Small intestine (tissue), 7 donors: ENCODE data around the gene NALCN. TPM values are rescaled to one million over a fixed set of nuclear protein-coding genes. Genes with fewer than 3 reads are reported as not detected.

Source experiments
- DNase-seq, 2 donors: peaks; one replicate each; pipeline versions ENCODE4 v3.0.0 to v3.0.0-alpha.2; 2013
- FAIRE-seq: peaks from 2 replicates; lab custom pipeline; 2012; peaks lifted over from hg19 to GRCh38; lab: Jason Lieb, UNC
- H3K27ac ChIP-seq, 3 donors: one replicate each; pipeline ENCODE4 v1.5.1; 2013; ENCODE audit warnings: low read length in 2 of 3, mild to moderate bottlenecking in 2 of 3, control low read depth in 1 of 3, inconsistent platforms in 1 of 3, low read depth in 1 of 3, moderate library complexity in 1 of 3
- H3K27me3 ChIP-seq, 3 donors: one replicate each; pipeline ENCODE4 v1.6.1; 2013; ENCODE audit warnings: low read length in 3 of 3, inconsistent platforms in 1 of 3; ENCODE audit not compliant: control insufficient read depth in 3 of 3, insufficient read depth in 3 of 3
- H3K36me3 ChIP-seq, 3 donors: one replicate each; pipeline ENCODE4 v1.6.1; 2013; ENCODE audit warnings: low read length in 3 of 3, inconsistent platforms in 1 of 3, low read depth in 1 of 3, mild to moderate bottlenecking in 1 of 3, moderate library complexity in 1 of 3; ENCODE audit not compliant: control insufficient read depth in 3 of 3, insufficient read depth in 2 of 3
- H3K4me1 ChIP-seq, 3 donors: one replicate each; pipeline ENCODE4 v1.6.1; 2013; ENCODE audit warnings: low read length in 2 of 3, inconsistent platforms in 1 of 3, low read depth in 1 of 3, mild to moderate bottlenecking in 1 of 3, moderate library complexity in 1 of 3; ENCODE audit not compliant: control insufficient read depth in 3 of 3, insufficient read depth in 2 of 3
- H3K4me3 ChIP-seq, 3 donors: one replicate each; pipeline ENCODE4 v1.5.1; 2013; ENCODE audit warnings: low read length in 3 of 3, control low read depth in 1 of 3, inconsistent platforms in 1 of 3, low read depth in 1 of 3, mild to moderate bottlenecking in 1 of 3, moderate library complexity in 1 of 3
- H3K9me3 ChIP-seq, 2 donors: one replicate each; pipeline ENCODE4 v1.6.1; 2013; ENCODE audit warnings: low read depth in 1 of 2, low read length in 1 of 2; ENCODE audit not compliant: control insufficient read depth in 2 of 2, insufficient read depth in 1 of 2
- WGBS, 3 donors: extraction: QIAGEN DNeasy Blood & Tissue Kit; methylation state at CpG; one replicate each; pipeline ENCODE4 v1.1.7; 2013; 5-methylcytosine and 5-hydroxymethylcytosine counted together
- polyA plus RNA-seq, 4 donors: library from polyadenylated mRNA; stranded (reverse) in 3 of 4; unstranded in 1 of 4; fragments of 200-250 nt in 3 of 4; fragments of 120-200 nt in 1 of 4; gene quantifications; one replicate each; pipeline versions ENCODE4 v1.2.1 to v1.2.3, GENCODE V29; 2013
- donor health status: healthy with polysubstance abuse.
- donor health status: control.
- donor health status: control.
- donor health status: Bipolar disorder and iron deficiency.
- donor health status: healthy.

NALCN gene
- polyA plus RNA-seq, 4 donors = 0.13 to 0.46 TPM; not detected in 2

DNA sequence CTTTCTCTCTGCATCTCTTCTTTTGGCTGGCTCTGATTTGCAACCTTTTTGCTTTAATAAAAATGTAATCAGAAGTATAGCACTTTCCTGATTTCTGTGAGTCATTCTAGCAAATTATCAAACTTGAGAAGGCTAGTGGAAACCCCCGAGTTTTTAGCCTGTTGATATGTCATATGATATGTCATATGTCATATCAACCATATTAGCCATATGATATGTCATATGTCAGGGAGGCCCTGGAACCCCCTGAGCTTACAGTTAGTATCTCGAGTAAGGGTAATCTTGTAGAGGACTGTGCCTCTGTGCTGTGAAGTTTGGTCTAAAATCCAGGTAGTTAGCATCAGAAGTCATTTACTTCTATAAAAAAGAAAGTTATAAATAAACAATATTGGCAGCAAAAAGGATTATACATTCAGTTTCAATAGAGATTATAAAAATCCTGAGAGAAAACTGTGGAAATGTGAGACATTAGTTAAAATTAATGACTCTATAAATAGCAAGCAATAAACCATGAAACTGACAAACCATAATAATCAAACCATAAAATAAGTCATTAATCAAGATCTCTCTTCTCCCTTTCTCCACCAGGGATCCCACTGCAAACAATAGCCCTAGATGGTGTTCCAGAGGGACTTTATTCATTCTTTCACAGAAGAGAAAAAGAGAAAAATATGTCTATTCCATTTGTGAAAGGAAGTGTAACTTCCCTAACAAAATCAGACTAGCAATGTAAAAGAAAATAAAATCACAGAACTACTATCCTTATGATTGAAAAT, 167.4 kb downstream of the NALCN start:
- H3K36me3 ChIP-seq = no peaks in the 10 kb centered on the region
- no peak overlapping the region for H3K4me3 ChIP-seq
- no peaks in the 10 kb centered on the region for H3K4me1 ChIP-seq
- DNase-seq (no peak), FAIRE-seq (no peak)
- no peak overlapping the region for H3K27ac ChIP-seq
- WGBS, 3 donors = 35 to 59% (median 41%) methylated on average over 2 of the region's 2 CpGs
- peaks cover 0 to 4% of the 10 kb centered on the region in 2 donors for H3K9me3 ChIP-seq
- no peaks in the 10 kb centered on the region for H3K27me3 ChIP-seq

- FAIRE-seq (no peak), DNase-seq (no peak)
- no peak overlapping the region for H3K4me3 ChIP-seq
- H3K36me3 ChIP-seq = no peaks in the 10 kb centered on the region
- no peaks in the 10 kb centered on the region for H3K9me3 ChIP-seq
- H3K4me1 ChIP-seq = no peaks in the 10 kb centered on the region
- no peak overlapping the region for H3K27ac ChIP-seq
- H3K27me3 ChIP-seq = no peaks in the 10 kb centered on the region
These were observed 173.6 kb downstream of the NALCN start for GRCh38 chr13:101242720-101243119.

DNA sequence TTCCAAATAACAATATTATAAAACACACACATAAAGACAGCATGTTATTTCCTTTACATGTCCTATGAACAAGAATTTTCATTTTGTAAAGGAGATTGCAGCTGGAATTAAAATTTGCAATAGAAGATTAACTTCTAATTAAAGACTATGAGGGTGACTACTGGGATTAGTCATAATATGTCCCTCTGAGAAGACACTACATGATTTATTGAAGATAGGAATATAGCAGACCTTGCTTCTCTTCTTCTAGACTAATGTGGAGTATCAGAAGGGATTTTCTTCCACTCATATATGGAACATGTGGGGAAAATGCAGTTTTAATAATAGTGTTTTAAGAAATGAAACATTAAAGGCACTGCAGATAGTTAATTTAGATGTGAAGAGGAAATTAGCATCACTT, 177.8 kb downstream of the NALCN start:
- no peaks in the 10 kb centered on the region for H3K36me3 ChIP-seq
- no peaks in the 10 kb centered on the region for H3K4me1 ChIP-seq
- no peak overlapping the region for H3K27ac ChIP-seq
- DNase-seq (no peak), FAIRE-seq (no peak)
- no peak overlapping the region for H3K4me3 ChIP-seq
- H3K27me3 ChIP-seq = no peaks in the 10 kb centered on the region
- no peaks in the 10 kb centered on the region for H3K9me3 ChIP-seq

- no peaks in the 10 kb centered on the region for H3K27me3 ChIP-seq
- no peak overlapping the region for H3K27ac ChIP-seq
- H3K36me3 ChIP-seq = no peaks in the 10 kb centered on the region
- H3K4me3 ChIP-seq = no peak overlapping the region
- no peak for FAIRE-seq
- DNase-seq = no peak
- H3K9me3 ChIP-seq = no peaks in the 10 kb centered on the region
- no peaks in the 10 kb centered on the region for H3K4me1 ChIP-seq
- 67 to 77% (median 70%) methylated on average over 5 of the region's 5 CpGs for WGBS, 3 donors
These were observed 184.4 kb downstream of the NALCN start for GRCh38 chr13:101231751-101232428.

DNA sequence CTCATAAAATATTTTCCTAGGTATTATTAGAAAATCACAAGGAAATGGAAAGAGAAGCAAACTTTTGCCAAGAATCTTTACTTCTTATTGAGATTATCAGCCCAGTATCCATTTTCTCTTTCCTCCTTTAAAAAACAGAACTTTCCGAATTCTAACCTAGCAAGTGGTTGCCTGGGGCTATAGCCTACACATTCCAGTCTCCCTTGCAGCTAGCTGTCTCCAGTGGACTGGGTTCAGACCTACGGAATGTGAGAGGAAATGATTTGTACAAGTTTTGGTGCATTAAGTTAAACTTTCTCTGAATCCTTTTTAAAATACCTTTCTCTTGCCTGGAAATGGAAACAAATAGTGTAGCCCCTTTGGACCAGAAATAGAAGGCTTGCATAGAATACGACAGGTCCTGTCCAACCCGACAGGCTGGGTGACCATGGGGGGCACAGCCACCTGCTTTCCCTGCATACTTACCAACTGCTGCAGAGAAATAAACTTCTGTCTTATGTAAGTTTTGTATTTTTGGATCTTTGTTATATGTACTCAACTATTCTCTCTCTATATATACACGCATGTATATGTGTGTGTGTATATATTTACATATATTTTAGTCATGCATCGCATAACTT, 185.9 kb downstream of the NALCN start:
- Histone ChIP-seq H3K36me3 (no peaks in the 10 kb centered on the region), H3K27me3 (no peaks in the 10 kb centered on the region), H3K4me1 (no peaks in the 10 kb centered on the region), H3K27ac (no peak overlapping the region), H3K4me3 (no peak overlapping the region), H3K9me3 (no peaks in the 10 kb centered on the region)
- 73 to 80% (median 76%) methylated on average over 6 of the region's 6 CpGs for WGBS, 3 donors
- FAIRE-seq (no peak), DNase-seq (no peak)

DNA sequence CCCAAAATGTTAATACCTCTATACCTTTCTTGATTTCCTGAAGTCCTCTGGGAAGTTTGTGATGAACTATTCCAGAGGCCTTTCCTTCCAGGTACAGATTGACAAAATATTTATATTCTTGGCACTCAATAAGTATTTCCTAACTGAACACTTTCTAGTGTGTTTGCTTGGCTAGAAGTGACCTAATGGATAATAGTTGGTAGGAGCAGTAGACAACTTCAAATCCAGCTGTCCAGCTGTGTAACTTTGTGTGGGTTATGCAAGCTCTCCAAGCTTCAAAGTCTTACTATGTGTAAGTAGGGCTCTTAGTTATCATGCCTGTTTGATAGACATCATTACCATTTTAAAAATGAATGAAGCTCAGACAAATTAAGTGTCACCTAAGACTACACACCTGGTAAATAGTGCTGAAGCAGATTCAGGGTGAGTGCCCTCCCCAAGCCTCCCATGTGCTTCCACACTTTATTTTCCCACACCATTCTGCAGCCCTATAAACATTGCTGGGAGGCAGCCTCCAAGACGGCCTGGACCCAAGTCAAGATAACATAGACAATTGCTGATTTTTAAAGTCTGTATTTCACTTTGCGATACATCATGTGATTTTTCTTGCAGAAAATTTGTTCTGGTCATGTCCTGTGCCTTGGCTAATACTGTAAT, 196.6 kb downstream of the NALCN start:
- DNase-seq = no peak
- no peak overlapping the region for H3K27ac ChIP-seq
- H3K36me3 ChIP-seq = no peaks in the 10 kb centered on the region
- no peaks in the 10 kb centered on the region for H3K27me3 ChIP-seq
- no peak for FAIRE-seq
- 75 to 87% (median 82%) methylated on average over 2 of the region's 2 CpGs for WGBS, 3 donors
- no peaks in the 10 kb centered on the region for H3K9me3 ChIP-seq
- H3K4me3 ChIP-seq = no peak overlapping the region
- no peaks in the 10 kb centered on the region for H3K4me1 ChIP-seq

GRCh38 chr13:101218484-101218883, 197.8 kb downstream of the NALCN start:
- Histone ChIP-seq H3K9me3 (no peaks in the 10 kb centered on the region), H3K27me3 (no peaks in the 10 kb centered on the region), H3K27ac (no peak overlapping the region), H3K36me3 (no peaks in the 10 kb centered on the region), H3K4me3 (no peak overlapping the region), H3K4me1 (no peaks in the 10 kb centered on the region)
- 38 to 74% (median 43%) methylated on average over 2 of the region's 2 CpGs for WGBS, 3 donors
- DNase-seq (no peak), FAIRE-seq (no peak)

DNA sequence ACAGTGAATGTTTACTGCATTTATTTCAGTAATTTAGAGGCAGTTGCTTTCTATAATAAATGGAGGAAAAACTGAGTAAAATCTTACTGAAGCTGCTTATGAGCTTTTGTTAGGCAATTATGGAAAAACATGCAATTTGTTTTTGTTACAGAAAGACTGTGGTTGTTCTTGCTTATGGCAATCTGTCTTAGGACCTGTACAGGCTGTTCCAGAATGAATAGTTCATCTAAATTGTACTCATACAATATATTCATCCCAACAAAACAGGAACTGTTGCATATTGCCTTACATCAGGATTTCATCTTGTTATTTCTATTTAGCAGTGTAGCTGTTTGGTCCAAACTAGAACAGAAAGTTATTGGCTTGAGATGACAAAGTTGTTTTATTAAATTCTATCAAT, 199.2 kb downstream of the NALCN start:
- Histone ChIP-seq H3K4me1 (no peaks in the 10 kb centered on the region), H3K36me3 (no peaks in the 10 kb centered on the region), H3K4me3 (no peak overlapping the region), H3K27me3 (no peaks in the 10 kb centered on the region), H3K27ac (no peak overlapping the region), H3K9me3 (no peaks in the 10 kb centered on the region)
- no peak for DNase-seq
- FAIRE-seq = no peak
